GM12878 (cell line): ENCODE data around the gene RACGAP1. TPM values are rescaled to one million over a fixed set of nuclear protein-coding genes. Genes with fewer than 3 reads are reported as not detected.
A peak's percentile ranks its signal among the peaks of the same experiment; 100 is the strongest.

Experiments
- ASH2L ChIP-seq: fragments of 300-600, 200-600 bp; sonication (generic); IDR thresholded peaks from 2 replicates; pipeline ENCODE4 v1.6.1; 2017; ENCODE audit warnings: low read depth, mild to moderate bottlenecking, borderline replicate concordance
- BMI1 ChIP-seq: fragments of 450-650 bp; IDR thresholded peaks from 2 replicates; pipeline ENCODE4 v1.6.1; 2016; ENCODE audit warnings: mild to moderate bottlenecking, moderate library complexity, borderline replicate concordance
- CBX5 ChIP-seq: sonication (generic); IDR thresholded peaks from 2 replicates; pipeline ENCODE4 v1.6.1; 2016; ENCODE audit warnings: low read depth, moderate library complexity, mild to moderate bottlenecking, inconsistent platforms
- CREB1 ChIP-seq: IDR thresholded peaks from 2 replicates; pipeline ENCODE4 v1.6.1; 2012; ENCODE audit warnings: low read depth, mild to moderate bottlenecking, inconsistent platforms
- CREM ChIP-seq: IDR thresholded peaks from 2 replicates; pipeline ENCODE4 v1.6.1; 2014; ENCODE audit warnings: antibody characterized with exemption, low read depth
- EGR1 ChIP-seq, 2 experiments: IDR thresholded peaks; 1 replicate in 1 of 2; 2 replicates in 1 of 2; pipeline ENCODE4 v1.6.1; 2011 to 2012; ENCODE audit warnings: low read depth in 2 of 2, low read length in 2 of 2, borderline replicate concordance in 1 of 2, mild to moderate bottlenecking in 1 of 2, moderate library complexity in 1 of 2
- ELK1 ChIP-seq: IDR thresholded peaks from 2 replicates; pipeline ENCODE4 v1.6.1; 2012; ENCODE audit warnings: low read depth, low read length, improper control_type of control experiment
- KLF5 ChIP-seq: fragments of 450-650 bp; IDR thresholded peaks from 2 replicates; pipeline ENCODE4 v1.6.1; 2014; ENCODE audit warnings: mild to moderate bottlenecking; ENCODE audit not compliant: partially characterized antibody
- MAX ChIP-seq: IDR thresholded peaks from 2 replicates; pipeline ENCODE4 v1.6.1; 2012; ENCODE audit warnings: low read depth, low read length, improper control_type of control experiment
- MEF2A ChIP-seq: IDR thresholded peaks from 2 replicates; pipeline ENCODE4 v1.6.1; 2011; ENCODE audit warnings: low read depth, mild to moderate bottlenecking, low read length, moderate library complexity; ENCODE audit not compliant: insufficient read depth
- MTA3 ChIP-seq: IDR thresholded peaks from 2 replicates; pipeline ENCODE4 v1.6.1; 2012; ENCODE audit warnings: low read length, inconsistent platforms, borderline replicate concordance
- NBN ChIP-seq: fragments of 450-650 bp; IDR thresholded peaks from 2 replicates; pipeline ENCODE4 v1.6.1; 2016
- NRF1 ChIP-seq: conservative IDR thresholded peaks from 2 replicates; pipeline ENCODE4 v1.6.1; 2011; ENCODE audit warnings: mild to moderate bottlenecking, low read depth, low read length, improper control_type of control experiment
- RAD51 ChIP-seq: fragments of 450-650 bp; IDR thresholded peaks from 2 replicates; pipeline ENCODE4 v1.6.1; 2016; ENCODE audit warnings: moderate library complexity, mild to moderate bottlenecking, inconsistent platforms
- RBBP5 ChIP-seq: fragments of 200-600 bp; sonication (generic); conservative IDR thresholded peaks from 2 replicates; pipeline ENCODE4 v1.6.1; 2016
- SP1 ChIP-seq: IDR thresholded peaks from one replicate; pipeline ENCODE4 v1.6.1; 2011; ENCODE audit warnings: low read depth, low read length
- SUPT20H ChIP-seq: IDR thresholded peaks from 2 replicates; pipeline ENCODE4 v1.6.1; 2011; ENCODE audit warnings: low read depth, mild to moderate bottlenecking, low read length, moderate library complexity, borderline replicate concordance; ENCODE audit not compliant: control insufficient read depth
- ZBTB33 ChIP-seq: fragments of 450-650 bp; IDR thresholded peaks from 2 replicates; pipeline ENCODE4 v1.6.1; 2017; ENCODE audit warnings: mild to moderate bottlenecking
- ZBTB40 ChIP-seq: fragments of 450-650 bp; IDR thresholded peaks from 2 replicates; pipeline ENCODE4 v1.6.1; 2016; ENCODE audit warnings: mild to moderate bottlenecking, moderate library complexity, borderline replicate concordance
- ZNF207 ChIP-seq: fragments of 450-650 bp; IDR thresholded peaks from 2 replicates; pipeline ENCODE4 v1.6.1; 2014; ENCODE audit warnings: antibody characterized with exemption, mild to moderate bottlenecking, borderline replicate concordance
- ZSCAN29 ChIP-seq: fragments of 450-650 bp; IDR thresholded peaks from 2 replicates; pipeline ENCODE4 v1.6.1; 2017; ENCODE audit warnings: mild to moderate bottlenecking, moderate library complexity
- polyA plus RNA-seq, 11 experiments: library from polyadenylated mRNA; depleted of rRNA in 4 of 11; unstranded in 6 of 11; stranded (reverse) in 5 of 11; fragments of >200 nt; fragmentation: Nextera tagmentation in 4 of 11; fragmentation: Illumina TruSeq in 1 of 11; extraction: Ambion mirVana in 4 of 11; extraction: Trizol in 1 of 11; gene quantifications; 1 replicate in 1 of 11; 2 replicates in 10 of 11; pipeline versions ENCODE4 v1.2.1 to v1.2.3, GENCODE V29; 2011 to 2016; ENCODE audit warnings: inconsistent platforms in 2 of 11, missing spikeins in 2 of 11, low read depth in 1 of 11
- total RNA-seq, 4 experiments: library from RNA; depleted of rRNA in 3 of 4; stranded (reverse); fragments of >200 nt in 3 of 4; fragmentation: Illumina TruSeq in 1 of 4; extraction: Trizol in 1 of 4; gene quantifications; 2 replicates each; pipeline versions ENCODE4 v1.2.1 to v1.2.3, GENCODE V29; 2013 to 2021
- TF ChIP-seq, protein P1 (sequence below): IDR thresholded peaks from 2 replicates; pipeline ENCODE4 v1.6.1; 2011; ENCODE audit warnings: mild to moderate bottlenecking, low read depth, low read length, moderate library complexity; ENCODE audit not compliant: insufficient replicate concordance

RACGAP1 gene
- total and polyA plus RNA-seq, 10 of the 15 experiments (the other 5 are each of a cell fraction or from before 2014, with no cell fraction given): 32.4 to 87.9 (median 76.2) TPM

- TF ChIP-seq EGR1 (IDR thresholded peaks at IDR 0.05; ENCODE audit: borderline replicate concordance in 1 of 2, low read depth in 2 of 2, low read length in 2 of 2): no peak
- TF ChIP-seq RBBP5: no peak
- TF ChIP-seq MEF2A: no peak
- TF ChIP-seq NBN: 0 out of 2 replicates have a peak, but pooled peaks have one; percentile 34
- TF ChIP-seq ZBTB33: no peak
- TF ChIP-seq, protein P1, sequence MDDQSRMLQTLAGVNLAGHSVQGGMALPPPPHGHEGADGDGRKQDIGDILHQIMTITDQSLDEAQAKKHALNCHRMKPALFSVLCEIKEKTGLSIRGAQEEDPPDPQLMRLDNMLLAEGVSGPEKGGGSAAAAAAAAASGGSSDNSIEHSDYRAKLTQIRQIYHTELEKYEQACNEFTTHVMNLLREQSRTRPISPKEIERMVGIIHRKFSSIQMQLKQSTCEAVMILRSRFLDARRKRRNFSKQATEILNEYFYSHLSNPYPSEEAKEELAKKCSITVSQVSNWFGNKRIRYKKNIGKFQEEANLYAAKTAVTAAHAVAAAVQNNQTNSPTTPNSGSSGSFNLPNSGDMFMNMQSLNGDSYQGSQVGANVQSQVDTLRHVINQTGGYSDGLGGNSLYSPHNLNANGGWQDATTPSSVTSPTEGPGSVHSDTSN: no peak
- no peak for TF ChIP-seq CREB1
- TF ChIP-seq MTA3: no peak
- no peak for TF ChIP-seq KLF5
- TF ChIP-seq ASH2L: no peak
- TF ChIP-seq MAX: no peak
- TF ChIP-seq ZSCAN29: no peak
- no peak for TF ChIP-seq NRF1
- no peak for TF ChIP-seq SUPT20H
- no peak for TF ChIP-seq ZBTB40
- TF ChIP-seq CREM: no peak
- TF ChIP-seq RAD51: no peak
- 0 out of 2 replicates have a peak, but pooled peaks have one; percentile 60 for TF ChIP-seq ZNF207
- TF ChIP-seq ELK1: no peak
- no peak for TF ChIP-seq CBX5
- TF ChIP-seq BMI1: no peak
- no peak for TF ChIP-seq SP1
Observed at GRCh38 chr12:50055831-50056638, 30.7 kb upstream of the RACGAP1 start (continued).
